ENCODE results near the gene SLC35E2B. TPM values are rescaled to one million over a fixed set of nuclear protein-coding genes. Genes with fewer than 3 reads are reported as not detected.

SLC35E2B gene
- total RNA-seq, 1 donor from 2014 or later, result 119 TPM

GRCh38 chr1:1616045-1616790, 76.4 kb downstream of the SLC35E2B start:
- TF ChIP-seq CTCF (IDR thresholded peaks at IDR 0.05; ENCODE audit: unreplicated experiment), result no peak
- H3K9me3 Mint-ChIP-seq, result no peaks in the 10 kb centered on the region
- no peak for DNase-seq (ENCODE audit: low spot score in 2 of 2, unreplicated experiment in 2 of 2)
- peak overlapping the region; percentile 80 for H3K4me3 Mint-ChIP-seq
- peak overlapping the region; percentile 85 for H3K27ac Mint-ChIP-seq
- peaks cover 8% of the 10 kb centered on the region for H3K36me3 Mint-ChIP-seq
- H3K4me1 Mint-ChIP-seq, result peaks cover 26% of the 10 kb centered on the region
- no peaks in the 10 kb centered on the region for H3K27me3 Mint-ChIP-seq (ENCODE audit: low read depth)

GRCh38 chr1:1615256-1616044, 77.1 kb downstream of the SLC35E2B start, which contains the start of gene MIB2:
MIB2 (plus strand) TSS chr1:1615500; CDS start chr1:1623453, 7,953 bp downstream.
- Mint-ChIP-seq H3K36me3 (peaks cover 8% of the 10 kb centered on the region), H3K27ac (peak within 1 kb of the TSS; percentile 99), H3K9me3 (no peaks in the 10 kb centered on the region), H3K27me3 (ENCODE audit: low read depth) (no peaks in the 10 kb centered on the region), H3K4me3 (peak within 1 kb of the TSS; percentile 97), H3K4me1 (peaks cover 30% of the 10 kb centered on the region)
- peak; percentile 97 to 98 for DNase-seq (ENCODE audit: low spot score in 2 of 2, unreplicated experiment in 2 of 2)
- TF ChIP-seq CTCF (IDR thresholded peaks at IDR 0.05; ENCODE audit: unreplicated experiment), result no peak

- Mint-ChIP-seq H3K4me1 (peaks cover 30% of the 10 kb centered on the region), H3K9me3 (no peaks in the 10 kb centered on the region), H3K4me3 (peak overlapping the region; percentile 97), H3K27me3 (ENCODE audit: low read depth) (no peaks in the 10 kb centered on the region), H3K36me3 (peaks cover 8% of the 10 kb centered on the region), H3K27ac (peak overlapping the region; percentile 99)
- no peak for TF ChIP-seq CTCF (IDR thresholded peaks at IDR 0.05; ENCODE audit: unreplicated experiment)
- DNase-seq (ENCODE audit: low spot score in 2 of 2, unreplicated experiment in 2 of 2), result no peak
Measured at GRCh38 chr1:1614954-1615255, 77.7 kb downstream of the SLC35E2B start.

- no peak for DNase-seq (ENCODE audit: low spot score in 2 of 2, unreplicated experiment in 2 of 2)
- H3K4me1 Mint-ChIP-seq, result peaks cover 30% of the 10 kb centered on the region
- H3K4me3 Mint-ChIP-seq, result peak overlapping the region; percentile 97
- no peaks in the 10 kb centered on the region for H3K27me3 Mint-ChIP-seq (ENCODE audit: low read depth)
- peaks cover 8% of the 10 kb centered on the region for H3K36me3 Mint-ChIP-seq
- no peak for TF ChIP-seq CTCF (IDR thresholded peaks at IDR 0.05; ENCODE audit: unreplicated experiment)
- peak overlapping the region; percentile 99 for H3K27ac Mint-ChIP-seq
- no peaks in the 10 kb centered on the region for H3K9me3 Mint-ChIP-seq
Measured at GRCh38 chr1:1614204-1614953, 78.2 kb downstream of the SLC35E2B start.

- peaks cover 7% of the 10 kb centered on the region for H3K36me3 Mint-ChIP-seq
- no peaks in the 10 kb centered on the region for H3K27me3 Mint-ChIP-seq (ENCODE audit: low read depth)
- no peak for TF ChIP-seq CTCF (IDR thresholded peaks at IDR 0.05; ENCODE audit: unreplicated experiment)
- peak overlapping the region; percentile 97 for H3K4me3 Mint-ChIP-seq
- no peaks in the 10 kb centered on the region for H3K9me3 Mint-ChIP-seq
- H3K4me1 Mint-ChIP-seq, result peaks cover 30% of the 10 kb centered on the region
- DNase-seq (ENCODE audit: low spot score in 2 of 2, unreplicated experiment in 2 of 2), result no peak
- H3K27ac Mint-ChIP-seq, result peak overlapping the region; percentile 99
Measured at GRCh38 chr1:1613509-1614082, 79.0 kb downstream of the SLC35E2B start.
